22Rv1 (cell line): ENCODE measurements around the gene ADAMTS9.

ENCODE experiments used
- ZFX ChIP-seq: fragments of 450-650 bp; IDR thresholded peaks from 2 replicates; pipeline ENCODE4 v1.6.1; 2017; ENCODE audit warnings: antibody characterized with exemption, borderline replicate concordance
- TF ChIP-seq, protein P1 (sequence below): fragments of 450-650 bp; IDR thresholded peaks from 2 replicates; pipeline ENCODE4 v1.5.1; 2017; ENCODE audit warnings: mild to moderate bottlenecking

DNA sequence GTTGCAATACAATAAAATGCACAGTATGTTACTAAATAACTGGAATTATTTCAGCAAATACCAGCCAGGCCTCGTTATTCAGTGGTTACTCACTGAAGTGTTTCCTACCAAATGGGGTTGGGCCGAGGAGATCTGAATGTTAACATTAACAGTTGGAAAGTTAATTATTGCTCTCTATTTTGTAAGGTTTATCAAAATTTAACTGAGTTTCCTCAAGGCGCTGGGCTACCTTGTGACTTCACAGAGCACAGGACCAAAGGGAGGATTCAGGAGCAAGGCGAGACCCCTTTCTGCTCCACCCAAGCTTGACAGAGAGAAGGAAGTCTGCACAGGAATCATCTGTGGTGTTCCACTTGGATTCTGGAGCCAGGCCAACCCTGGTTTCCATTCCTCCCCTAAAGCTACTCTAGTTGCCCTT is 21.6 kb downstream of the ADAMTS9 start:
- TF ChIP-seq, protein P1, sequence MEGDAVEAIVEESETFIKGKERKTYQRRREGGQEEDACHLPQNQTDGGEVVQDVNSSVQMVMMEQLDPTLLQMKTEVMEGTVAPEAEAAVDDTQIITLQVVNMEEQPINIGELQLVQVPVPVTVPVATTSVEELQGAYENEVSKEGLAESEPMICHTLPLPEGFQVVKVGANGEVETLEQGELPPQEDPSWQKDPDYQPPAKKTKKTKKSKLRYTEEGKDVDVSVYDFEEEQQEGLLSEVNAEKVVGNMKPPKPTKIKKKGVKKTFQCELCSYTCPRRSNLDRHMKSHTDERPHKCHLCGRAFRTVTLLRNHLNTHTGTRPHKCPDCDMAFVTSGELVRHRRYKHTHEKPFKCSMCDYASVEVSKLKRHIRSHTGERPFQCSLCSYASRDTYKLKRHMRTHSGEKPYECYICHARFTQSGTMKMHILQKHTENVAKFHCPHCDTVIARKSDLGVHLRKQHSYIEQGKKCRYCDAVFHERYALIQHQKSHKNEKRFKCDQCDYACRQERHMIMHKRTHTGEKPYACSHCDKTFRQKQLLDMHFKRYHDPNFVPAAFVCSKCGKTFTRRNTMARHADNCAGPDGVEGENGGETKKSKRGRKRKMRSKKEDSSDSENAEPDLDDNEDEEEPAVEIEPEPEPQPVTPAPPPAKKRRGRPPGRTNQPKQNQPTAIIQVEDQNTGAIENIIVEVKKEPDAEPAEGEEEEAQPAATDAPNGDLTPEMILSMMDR = no peak
- no peak for TF ChIP-seq ZFX
